HEK293 (cell line): ENCODE measurements around the gene METTL21A.

Experiments
- CTCF ChIP-seq: fragments of 450-650 bp; formaldehyde crosslinking; IDR thresholded peaks from 2 replicates; pipeline ENCODE4 v1.5.1; 2016; ENCODE audit warnings: missing biosample characterization, missing genetic modification characterization
- KLF10 ChIP-seq: fragments of 450-650 bp; IDR thresholded peaks from 2 replicates; pipeline ENCODE4 v1.5.1; 2018; ENCODE audit warnings: missing biosample characterization, mild to moderate bottlenecking, missing genetic modification characterization
- YY1 ChIP-seq: fragments of 450-650 bp; formaldehyde crosslinking; IDR thresholded peaks from 2 replicates; pipeline ENCODE4 v1.5.1; 2018; ENCODE audit warnings: missing biosample characterization, missing genetic modification characterization
- ZBTB17 ChIP-seq: fragments of 450-650 bp; formaldehyde crosslinking; IDR thresholded peaks from 2 replicates; pipeline ENCODE4 v1.5.1; 2016; ENCODE audit warnings: missing biosample characterization, missing genetic modification characterization
- ZBTB8A ChIP-seq: fragments of 450-650 bp; formaldehyde crosslinking; IDR thresholded peaks from 2 replicates; pipeline ENCODE4 v1.5.1; 2016; ENCODE audit warnings: missing biosample characterization, missing genetic modification characterization
- ZNF140 ChIP-seq: fragments of 450-650 bp; formaldehyde crosslinking; IDR thresholded peaks from 2 replicates; pipeline ENCODE4 v1.5.1; 2016; ENCODE audit warnings: missing biosample characterization, missing genetic modification characterization
- ZNF175 ChIP-seq: fragments of 450-650 bp; formaldehyde crosslinking; IDR thresholded peaks from 2 replicates; pipeline ENCODE4 v1.5.1; 2016; ENCODE audit warnings: missing biosample characterization, missing genetic modification characterization
- ZNF302 ChIP-seq: fragments of 450-650 bp; formaldehyde crosslinking; IDR thresholded peaks from 2 replicates; pipeline ENCODE4 v1.5.1; 2016; ENCODE audit warnings: missing biosample characterization, missing genetic modification characterization, low read depth
- ZNF354C ChIP-seq: fragments of 450-650 bp; formaldehyde crosslinking; IDR thresholded peaks from 2 replicates; pipeline ENCODE4 v1.5.1; 2016; ENCODE audit warnings: missing biosample characterization, missing genetic modification characterization, low read depth, borderline replicate concordance
- ZNF404 ChIP-seq: fragments of 450-650 bp; formaldehyde crosslinking; IDR thresholded peaks from 2 replicates; pipeline ENCODE4 v1.5.1; 2017; ENCODE audit warnings: missing biosample characterization, missing genetic modification characterization
- ZNF629 ChIP-seq: fragments of 450-650 bp; formaldehyde crosslinking; IDR thresholded peaks from 2 replicates; pipeline ENCODE4 v1.5.1; 2017; ENCODE audit warnings: missing biosample characterization, missing genetic modification characterization
- ZNF639 ChIP-seq: fragments of 450-650 bp; formaldehyde crosslinking; IDR thresholded peaks from 2 replicates; pipeline ENCODE4 v1.5.1; 2016; ENCODE audit warnings: missing biosample characterization, missing genetic modification characterization
- ZNF785 ChIP-seq: fragments of 450-650 bp; formaldehyde crosslinking; IDR thresholded peaks from 2 replicates; pipeline ENCODE4 v1.5.1; 2016; ENCODE audit warnings: missing biosample characterization, missing genetic modification characterization
- TF ChIP-seq, protein P1 (sequence below): fragments of 450-650 bp; formaldehyde crosslinking; IDR thresholded peaks from 2 replicates; pipeline ENCODE4 v1.5.1; 2016; ENCODE audit warnings: missing biosample characterization, missing genetic modification characterization, low read depth

DNA sequence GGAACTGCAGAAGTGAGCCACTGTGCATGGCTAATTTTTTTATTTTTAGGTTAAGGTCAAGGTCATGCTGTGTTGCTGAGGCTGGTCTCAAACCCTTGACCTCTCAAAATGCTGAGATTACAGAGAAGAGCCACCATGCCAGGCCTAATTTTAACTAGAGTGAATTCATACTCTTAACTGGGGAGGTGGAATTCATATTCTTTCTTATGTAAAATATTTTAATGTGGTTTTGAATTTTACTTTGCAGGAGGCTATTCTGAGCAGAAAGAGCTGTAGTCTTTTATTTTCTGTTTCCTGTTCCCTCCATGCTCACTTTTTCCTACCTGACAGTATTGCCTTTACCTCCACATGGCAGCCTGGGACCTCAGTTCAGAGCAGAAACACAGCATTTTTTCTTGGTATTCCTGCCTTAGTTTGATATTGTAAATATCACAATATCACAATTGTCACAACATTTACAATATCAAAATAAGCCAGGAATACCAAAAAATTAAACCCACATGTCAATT is 49.1 kb upstream of the METTL21A start:
- TF ChIP-seq YY1 (tag by site-specific recombination): no peak
- TF ChIP-seq, protein P1, sequence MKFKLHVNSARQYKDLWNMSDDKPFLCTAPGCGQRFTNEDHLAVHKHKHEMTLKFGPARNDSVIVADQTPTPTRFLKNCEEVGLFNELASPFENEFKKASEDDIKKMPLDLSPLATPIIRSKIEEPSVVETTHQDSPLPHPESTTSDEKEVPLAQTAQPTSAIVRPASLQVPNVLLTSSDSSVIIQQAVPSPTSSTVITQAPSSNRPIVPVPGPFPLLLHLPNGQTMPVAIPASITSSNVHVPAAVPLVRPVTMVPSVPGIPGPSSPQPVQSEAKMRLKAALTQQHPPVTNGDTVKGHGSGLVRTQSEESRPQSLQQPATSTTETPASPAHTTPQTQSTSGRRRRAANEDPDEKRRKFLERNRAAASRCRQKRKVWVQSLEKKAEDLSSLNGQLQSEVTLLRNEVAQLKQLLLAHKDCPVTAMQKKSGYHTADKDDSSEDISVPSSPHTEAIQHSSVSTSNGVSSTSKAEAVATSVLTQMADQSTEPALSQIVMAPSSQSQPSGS (tag by site-specific recombination): no peak
- TF ChIP-seq ZNF404 (tag by site-specific recombination): no peak
- TF ChIP-seq KLF10 (tag by site-specific recombination): no peak
- no peak for TF ChIP-seq ZNF140 (tag by site-specific recombination)
- no peak for TF ChIP-seq ZNF629 (tag by site-specific recombination)
- no peak for TF ChIP-seq ZBTB8A (tag by site-specific recombination)
- TF ChIP-seq CTCF (tag by site-specific recombination): no peak
- no peak for TF ChIP-seq ZNF354C (tag by site-specific recombination)
- TF ChIP-seq ZBTB17 (tag by site-specific recombination): no peak
- TF ChIP-seq ZNF175 (tag by site-specific recombination): no peak
- no peak for TF ChIP-seq ZNF639 (tag by site-specific recombination)
- no peak for TF ChIP-seq ZNF785 (tag by site-specific recombination)
- TF ChIP-seq ZNF302 (tag by site-specific recombination): no peak
